LNCAP (cell line): ENCODE data around the gene GABRG3.

Source experiments
- TF ChIP-seq, protein P1 (sequence below): fragments of 450-650 bp; IDR thresholded peaks from 2 replicates; pipeline ENCODE4 v1.5.1; 2017; ENCODE audit warnings: mild to moderate bottlenecking

The GABRG3 gene

DNA sequence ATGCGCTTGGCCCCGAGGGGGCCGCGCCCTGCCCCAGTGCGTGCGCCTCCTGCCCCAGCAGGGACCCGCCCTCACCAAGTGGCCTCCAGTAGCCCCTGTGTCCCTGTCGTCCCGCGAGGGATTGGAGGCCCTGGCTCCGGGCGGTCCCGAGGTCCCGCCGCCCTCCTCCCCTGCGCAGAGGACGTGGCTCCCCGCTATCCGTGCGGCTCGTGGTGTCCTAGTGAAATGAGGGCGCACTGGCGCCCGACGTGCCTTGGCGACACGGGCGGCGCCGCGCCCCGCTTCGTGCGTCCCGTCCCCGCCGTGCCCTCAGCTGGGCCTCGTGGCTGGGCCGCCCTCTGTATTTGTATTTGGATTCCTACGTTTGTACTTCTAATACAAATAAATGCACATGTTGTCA lies 570.6 kb downstream of the GABRG3 start:
- TF ChIP-seq, protein P1, sequence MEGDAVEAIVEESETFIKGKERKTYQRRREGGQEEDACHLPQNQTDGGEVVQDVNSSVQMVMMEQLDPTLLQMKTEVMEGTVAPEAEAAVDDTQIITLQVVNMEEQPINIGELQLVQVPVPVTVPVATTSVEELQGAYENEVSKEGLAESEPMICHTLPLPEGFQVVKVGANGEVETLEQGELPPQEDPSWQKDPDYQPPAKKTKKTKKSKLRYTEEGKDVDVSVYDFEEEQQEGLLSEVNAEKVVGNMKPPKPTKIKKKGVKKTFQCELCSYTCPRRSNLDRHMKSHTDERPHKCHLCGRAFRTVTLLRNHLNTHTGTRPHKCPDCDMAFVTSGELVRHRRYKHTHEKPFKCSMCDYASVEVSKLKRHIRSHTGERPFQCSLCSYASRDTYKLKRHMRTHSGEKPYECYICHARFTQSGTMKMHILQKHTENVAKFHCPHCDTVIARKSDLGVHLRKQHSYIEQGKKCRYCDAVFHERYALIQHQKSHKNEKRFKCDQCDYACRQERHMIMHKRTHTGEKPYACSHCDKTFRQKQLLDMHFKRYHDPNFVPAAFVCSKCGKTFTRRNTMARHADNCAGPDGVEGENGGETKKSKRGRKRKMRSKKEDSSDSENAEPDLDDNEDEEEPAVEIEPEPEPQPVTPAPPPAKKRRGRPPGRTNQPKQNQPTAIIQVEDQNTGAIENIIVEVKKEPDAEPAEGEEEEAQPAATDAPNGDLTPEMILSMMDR, result no peak

DNA sequence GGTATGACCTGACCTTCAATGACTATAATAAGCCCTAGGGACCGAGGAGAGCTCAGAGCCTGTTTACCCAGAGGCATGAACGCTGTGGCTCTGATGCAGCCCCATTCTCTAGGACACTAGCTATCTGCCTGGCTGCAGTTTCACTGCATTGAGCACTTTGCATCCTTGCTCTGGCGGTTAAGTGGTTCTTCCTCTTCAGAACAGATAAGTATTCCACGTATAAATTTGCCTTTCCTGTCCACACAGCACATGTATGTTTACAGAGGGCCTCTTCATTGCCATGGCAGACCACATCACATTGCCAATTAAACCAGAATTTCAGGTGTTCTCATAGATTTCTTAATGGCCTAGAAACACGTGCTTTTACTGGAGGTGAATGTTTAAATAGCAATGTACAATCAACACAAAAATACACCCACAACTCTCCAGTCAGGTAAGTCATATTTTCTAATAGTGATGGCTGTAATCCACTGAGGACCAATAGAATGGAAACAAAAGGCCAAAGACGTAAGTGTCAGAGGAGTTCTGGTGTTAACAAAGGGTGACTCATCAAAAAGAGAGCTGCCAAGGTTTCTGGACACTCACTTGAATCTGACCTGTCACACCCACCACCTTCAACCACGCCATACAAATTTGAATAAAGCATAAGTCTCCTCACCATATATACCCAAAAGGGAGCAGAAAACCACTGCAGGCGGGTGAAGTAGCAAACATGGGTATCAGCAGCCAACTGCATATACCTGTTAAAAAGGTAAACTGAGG lies 574.7 kb downstream of the GABRG3 start:
- TF ChIP-seq, protein P1, result no peak

DNA sequence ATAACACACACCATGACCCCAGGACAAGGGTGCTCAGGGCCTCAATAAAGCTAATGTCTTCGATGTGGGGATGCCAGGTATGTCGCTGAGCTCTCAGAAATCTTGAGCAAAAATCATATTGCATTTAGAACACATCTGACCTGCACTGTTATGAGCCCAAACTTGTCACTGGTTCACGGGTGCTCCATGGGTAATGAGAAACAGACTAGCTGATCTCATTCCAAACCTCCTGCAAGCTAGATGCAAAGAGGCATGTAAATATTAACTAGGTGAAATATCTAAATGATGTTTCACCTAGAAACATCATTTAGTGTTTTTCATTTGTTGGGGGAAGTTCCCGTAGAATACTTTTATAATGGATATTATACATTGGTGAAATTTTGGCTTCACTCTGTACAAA lies 578.8 kb downstream of the GABRG3 start:
- TF ChIP-seq, protein P1, result no peak

DNA sequence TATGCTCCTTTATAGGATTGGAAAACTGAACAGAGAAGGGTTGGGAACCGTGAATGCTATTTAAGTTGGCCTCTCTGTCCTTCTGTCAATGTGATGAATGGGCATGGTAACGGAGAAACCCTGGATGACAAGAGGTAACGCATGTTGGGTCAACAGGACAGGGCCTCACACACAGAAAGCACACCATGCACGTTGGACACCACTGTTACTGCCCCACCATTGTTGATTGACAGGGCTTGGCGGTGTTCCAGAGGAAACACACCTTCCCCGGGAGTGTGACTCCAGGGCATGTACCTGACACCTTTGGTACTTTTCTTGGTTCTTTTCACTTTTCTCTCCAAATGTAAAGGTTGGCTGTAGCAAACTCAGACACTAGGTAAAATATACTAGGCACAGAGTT lies 579.7 kb downstream of the GABRG3 start:
- TF ChIP-seq, protein P1, result no peak

DNA sequence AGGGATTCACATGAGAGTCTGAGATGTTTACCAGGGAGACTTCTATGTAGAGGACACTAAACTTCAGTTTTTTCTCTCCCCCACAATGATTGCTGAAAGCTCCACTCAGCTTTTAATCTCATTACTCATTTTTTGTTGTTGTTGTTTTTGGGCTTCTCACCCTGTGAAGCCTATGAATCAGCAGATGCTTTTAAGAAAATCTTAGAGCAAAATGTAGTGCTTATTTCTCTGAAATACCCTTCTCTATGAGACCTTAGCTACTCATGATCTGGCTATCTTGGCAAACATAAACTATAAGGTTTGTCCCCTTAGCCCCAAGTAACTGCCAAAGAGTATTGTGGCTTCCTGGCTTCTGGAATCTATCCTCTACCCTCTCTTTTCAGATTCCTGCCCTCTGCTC lies 590.8 kb downstream of the GABRG3 start:
- TF ChIP-seq, protein P1, result no peak

DNA sequence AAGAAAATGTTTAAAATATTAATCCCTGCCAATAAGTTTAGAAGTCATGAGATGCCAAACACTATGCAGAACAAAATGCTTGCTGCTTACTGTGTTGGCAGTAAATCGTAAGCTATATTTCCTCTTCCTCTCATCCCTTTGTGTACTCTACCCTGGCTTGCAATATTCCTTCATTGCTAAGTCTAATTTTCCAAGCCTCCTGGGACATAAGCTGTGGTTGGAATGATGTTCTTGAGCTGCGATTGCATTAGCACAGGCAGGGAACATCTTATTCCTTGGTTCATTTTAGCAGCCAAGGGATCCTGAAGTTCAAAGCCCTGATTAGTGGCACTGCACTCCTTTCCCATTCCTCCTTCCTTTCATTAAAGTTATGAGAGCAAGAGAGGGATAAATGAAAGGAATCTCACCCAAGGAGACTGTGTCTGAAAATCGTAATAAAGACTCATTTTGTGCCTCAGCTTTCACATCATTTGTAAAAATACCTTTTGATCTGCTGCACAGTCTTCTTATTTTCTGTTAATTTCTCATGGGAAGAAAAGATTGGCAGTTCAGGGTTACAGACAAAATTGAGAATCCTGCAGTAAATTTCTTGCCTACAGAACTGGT lies 592.9 kb downstream of the GABRG3 start:
- TF ChIP-seq, protein P1, result no peak

DNA sequence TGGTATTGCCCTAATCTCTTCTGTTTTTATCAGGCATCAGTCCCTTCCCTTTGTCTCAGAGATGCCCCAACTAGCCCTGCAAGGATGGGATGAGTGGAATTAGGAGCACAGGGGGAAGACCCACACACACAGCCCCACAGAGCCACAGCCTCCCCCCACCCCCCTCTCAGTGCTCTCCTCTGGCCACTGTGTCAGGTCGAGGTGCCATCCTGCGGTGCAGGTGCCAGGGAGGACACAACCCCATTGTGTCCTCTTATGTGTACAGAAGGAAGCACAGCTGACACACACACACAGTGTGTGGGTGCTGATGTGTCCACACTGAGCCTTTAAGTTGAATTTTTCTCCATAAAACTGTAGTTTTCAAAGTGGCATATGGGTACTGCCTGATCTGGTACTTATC lies 593.7 kb downstream of the GABRG3 start:
- TF ChIP-seq, protein P1, result no peak
